ENCODE data around the gene FAM174C.

DNA sequence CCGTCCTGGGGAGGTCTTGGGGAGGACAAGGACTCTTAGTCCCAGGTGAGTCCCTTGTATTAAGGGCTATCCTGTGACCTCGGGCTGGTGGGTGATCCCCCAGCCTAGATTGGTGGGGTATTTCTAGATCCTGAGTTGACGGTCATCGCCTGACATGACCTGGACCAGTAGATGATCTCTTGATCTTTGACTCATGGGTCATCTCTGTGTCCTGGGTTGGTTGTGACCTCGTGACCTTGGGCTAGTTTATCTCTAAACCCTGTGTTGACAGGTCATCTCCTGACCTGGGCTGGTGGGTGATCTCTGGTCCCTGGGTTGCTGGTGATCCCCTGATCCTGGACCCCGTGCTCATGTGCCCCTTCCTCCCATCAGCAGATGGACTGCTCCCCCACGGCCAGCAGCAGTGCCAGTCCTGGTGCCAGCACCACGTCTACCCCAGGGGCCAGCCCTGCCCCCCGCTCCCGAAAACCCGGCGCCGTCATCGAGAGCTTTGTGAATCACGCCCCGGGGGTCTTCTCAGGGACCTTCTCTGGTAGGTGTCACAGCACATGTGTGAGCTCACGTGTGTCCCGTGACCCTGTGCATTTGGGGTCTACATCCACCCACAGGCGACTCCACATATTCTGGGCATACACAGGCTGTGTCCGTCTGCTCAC, 20.7 kb upstream of the FAM174C start:
- TF ChIP-seq, protein P1, sequence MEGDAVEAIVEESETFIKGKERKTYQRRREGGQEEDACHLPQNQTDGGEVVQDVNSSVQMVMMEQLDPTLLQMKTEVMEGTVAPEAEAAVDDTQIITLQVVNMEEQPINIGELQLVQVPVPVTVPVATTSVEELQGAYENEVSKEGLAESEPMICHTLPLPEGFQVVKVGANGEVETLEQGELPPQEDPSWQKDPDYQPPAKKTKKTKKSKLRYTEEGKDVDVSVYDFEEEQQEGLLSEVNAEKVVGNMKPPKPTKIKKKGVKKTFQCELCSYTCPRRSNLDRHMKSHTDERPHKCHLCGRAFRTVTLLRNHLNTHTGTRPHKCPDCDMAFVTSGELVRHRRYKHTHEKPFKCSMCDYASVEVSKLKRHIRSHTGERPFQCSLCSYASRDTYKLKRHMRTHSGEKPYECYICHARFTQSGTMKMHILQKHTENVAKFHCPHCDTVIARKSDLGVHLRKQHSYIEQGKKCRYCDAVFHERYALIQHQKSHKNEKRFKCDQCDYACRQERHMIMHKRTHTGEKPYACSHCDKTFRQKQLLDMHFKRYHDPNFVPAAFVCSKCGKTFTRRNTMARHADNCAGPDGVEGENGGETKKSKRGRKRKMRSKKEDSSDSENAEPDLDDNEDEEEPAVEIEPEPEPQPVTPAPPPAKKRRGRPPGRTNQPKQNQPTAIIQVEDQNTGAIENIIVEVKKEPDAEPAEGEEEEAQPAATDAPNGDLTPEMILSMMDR (IDR thresholded peaks at IDR 0.05): no peak
- no peak for TF ChIP-seq POLR2A (IDR thresholded peaks at IDR 0.05)
